HG03103 (cell line): Measurements from ENCODE around the gene CHCHD3.

Source experiments
- ATAC-seq: cut with Tn5 transposase; IDR thresholded peaks from one replicate; pipeline ENCODE4 v1.9.1; 2021; ENCODE audit warnings: low read depth; ENCODE audit not compliant: unreplicated experiment

Gene CHCHD3

DNA sequence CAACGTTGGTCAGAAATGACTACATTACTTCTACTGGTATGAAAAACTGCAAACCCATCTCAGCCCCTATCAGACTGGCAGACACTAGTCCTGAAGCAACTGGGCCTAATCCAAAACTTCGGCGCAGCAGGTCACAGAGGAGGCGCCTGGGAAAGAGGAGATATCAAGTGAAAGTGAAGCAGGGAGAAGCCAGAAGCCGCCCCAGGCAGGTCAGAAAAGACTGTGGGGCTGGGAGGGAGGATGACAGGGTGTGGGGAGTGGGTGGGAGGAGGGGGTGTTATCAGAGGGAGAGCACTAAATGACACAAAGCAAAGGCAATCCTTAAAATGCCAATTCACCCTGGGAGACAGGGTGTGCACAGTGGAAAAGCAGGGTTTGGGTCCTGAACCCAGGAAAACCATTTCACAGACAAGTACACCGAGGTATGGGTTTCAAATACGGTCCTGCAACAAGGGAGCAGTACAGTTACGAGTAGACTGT, 731 bp downstream of the CHCHD3 start:
- no peak for ATAC-seq

DNA sequence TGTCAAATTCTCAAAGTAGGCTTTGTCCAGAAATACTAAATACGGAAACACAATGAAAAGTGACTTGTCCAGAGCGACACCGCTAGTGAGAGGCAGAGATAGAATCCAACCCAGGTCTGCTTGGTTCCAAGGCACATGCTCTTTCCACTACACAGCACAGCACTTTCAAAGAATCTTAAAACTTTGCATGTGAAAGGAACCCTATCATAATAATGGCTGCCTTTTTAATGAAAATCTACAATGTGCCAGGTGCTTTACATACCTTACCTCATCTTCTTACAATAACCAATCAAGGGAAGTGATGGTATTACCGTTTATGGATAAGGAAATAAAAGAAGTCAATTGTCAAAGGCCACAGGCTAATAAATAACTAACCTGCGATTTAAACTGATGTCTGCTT, 2.6 kb downstream of the CHCHD3 start:
- no peak for ATAC-seq

DNA sequence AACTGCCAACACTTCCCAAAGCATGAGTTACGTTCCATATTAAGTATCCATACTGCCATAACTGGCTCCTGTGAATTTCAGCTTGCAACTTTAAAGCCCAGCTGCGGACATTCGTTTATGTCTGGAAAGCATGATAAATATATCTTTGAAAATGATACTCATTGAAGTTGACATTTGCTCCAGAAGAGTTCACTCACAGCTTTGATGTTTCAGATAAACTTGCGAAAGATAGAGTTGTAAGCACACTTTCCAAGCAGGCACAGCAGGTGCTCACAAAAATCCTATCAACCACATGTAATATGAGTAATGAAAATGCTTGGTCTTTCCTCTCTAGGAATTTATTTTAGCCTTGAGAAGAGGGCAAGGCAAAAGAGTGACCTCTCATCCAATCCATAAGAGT, 4.5 kb downstream of the CHCHD3 start:
- no peak for ATAC-seq

DNA sequence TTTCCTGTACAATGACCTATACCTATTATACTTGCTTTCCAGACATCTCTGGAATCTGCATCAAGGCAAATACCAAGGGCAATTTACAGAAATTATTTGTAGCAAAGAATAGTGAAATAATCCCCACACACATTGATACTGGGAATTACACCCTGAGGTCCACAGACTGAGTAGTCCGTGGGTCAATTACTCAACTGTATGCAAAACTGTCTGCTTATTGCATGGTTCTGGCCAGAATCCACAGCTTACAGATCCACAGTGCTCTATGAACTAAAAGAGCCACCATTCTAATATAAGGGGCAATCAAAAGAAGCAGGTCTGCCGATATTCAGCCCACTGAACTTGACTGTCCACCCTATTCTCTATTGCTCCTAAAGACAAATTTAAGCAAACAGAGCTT, 5.7 kb downstream of the CHCHD3 start:
- ATAC-seq: no peak

DNA sequence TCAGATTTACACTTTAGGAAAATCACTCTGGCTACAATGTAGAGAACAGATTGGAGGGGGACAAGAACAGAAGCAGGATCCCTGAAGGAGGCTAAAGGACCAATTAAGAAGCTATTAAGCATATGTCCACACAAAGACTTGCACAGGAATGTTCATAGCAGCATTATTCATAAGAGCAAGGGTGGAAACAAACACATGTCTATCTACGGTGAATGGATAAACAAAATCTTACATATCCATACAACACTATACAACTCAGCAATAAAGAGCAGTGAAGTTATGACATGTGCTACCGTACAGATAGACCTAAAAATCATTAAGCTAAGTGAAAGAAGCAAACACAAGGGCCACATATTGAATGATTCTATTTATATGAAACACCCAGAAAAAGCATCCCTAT, 10.4 kb downstream of the CHCHD3 start:
- ATAC-seq: no peak

DNA sequence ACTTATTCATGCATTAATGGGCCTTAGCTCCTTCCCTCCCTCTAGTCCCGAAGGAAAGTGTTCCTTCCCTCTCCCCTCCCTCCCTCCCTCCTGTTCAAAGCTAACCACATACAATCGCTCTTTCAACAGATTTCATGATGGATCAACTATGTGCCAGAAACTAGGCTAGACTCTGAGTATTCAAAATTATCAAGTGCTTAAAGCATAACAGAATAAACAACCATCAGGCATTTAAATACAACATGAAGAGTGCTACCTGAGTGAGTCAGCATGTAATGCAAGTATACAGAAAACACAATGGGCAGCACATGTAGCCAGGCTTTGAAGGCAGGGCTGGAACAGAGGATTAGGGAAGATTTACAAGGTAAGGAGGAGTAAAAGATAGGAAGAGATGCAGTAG, 11.3 kb downstream of the CHCHD3 start:
- ATAC-seq: no peak

DNA sequence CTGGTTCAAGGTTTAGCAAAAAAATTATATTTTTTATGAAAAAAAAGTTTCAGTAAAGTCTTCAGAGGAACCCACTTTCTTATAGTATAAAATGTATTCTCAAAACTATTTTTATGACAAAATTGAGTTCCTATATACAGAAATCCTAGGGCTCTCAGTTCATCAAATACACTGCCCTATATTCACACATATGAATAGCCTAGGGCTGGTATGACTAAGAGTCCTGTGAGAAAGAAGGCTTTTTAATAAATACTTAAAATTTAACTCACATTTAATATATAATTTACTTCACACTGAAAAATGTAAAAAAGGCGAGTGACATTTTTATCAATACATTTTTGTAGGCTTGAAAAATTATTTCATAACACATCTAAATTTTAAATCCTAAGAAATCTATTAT, 16.6 kb downstream of the CHCHD3 start:
- ATAC-seq: no peak

DNA sequence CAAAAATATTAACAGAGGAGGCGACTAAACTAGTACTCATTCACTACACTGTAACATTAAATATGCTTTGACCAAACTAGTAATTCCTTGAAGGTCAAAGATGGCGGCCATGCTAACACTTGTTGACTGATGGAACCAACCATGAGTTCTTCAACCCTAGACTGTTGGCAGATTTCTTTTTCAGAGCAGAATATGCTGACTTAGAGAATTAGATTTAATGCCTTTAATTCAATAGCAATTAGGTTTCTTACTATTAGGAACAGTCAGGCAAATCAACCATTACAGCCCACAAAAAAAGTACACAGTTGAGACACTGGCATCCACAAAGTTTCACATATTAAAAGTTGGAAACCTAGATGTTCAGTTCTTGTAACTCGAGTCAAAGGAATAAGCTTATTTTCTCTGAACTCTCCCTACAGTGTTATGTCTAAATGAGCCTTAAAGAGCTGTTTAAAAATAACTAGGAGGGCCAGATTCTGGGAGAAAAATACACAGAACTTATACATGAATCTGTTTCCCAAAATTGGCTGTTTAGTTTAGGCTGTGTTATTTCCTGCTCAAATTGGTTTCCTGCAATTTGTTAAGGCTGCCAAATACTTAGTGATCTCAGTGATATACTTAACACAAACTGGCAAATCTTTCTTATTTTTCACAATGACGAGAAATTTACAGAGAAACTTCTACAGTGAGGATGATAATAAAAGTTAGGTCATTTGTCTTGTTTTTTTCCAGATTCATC, 17.6 kb downstream of the CHCHD3 start:
- no peak for ATAC-seq

DNA sequence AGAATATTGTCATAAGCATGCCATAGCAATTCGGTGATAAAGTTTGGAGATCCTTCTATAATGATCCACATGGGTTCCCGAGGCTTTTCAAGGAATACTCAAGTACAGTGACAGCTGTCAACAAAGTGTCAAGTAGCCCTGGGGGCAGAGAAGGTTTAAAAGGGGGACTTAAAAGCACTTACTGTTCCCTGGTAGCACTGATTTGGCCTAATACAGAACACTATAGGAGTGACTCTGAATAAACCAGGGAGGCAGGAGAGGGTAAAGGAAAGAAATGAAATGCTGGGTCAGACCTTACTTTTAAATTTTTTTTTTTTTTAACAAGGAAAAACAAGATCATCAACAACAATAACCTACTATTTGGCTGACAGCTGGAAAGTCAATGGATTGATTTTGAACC, 20.1 kb downstream of the CHCHD3 start:
- ATAC-seq: no peak

DNA sequence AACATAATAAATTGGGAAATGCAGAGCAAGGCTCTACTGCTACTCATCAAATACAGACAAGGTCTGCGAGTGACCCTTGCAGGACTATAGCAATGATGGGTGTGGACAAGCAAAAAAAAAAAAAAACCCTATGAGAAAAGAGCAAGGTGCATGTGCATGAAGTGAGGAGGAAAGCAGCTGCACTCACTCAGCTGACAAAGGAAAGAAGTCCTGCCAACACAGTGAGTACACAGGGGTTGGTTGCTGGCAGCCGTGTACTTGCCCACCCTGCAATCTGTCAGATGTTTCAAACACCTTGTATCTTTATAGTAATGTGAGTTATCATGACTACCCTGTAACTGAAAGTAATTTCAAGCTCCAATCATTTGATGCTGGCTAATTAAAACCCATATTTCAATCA, 20.5 kb downstream of the CHCHD3 start:
- ATAC-seq: no peak

DNA sequence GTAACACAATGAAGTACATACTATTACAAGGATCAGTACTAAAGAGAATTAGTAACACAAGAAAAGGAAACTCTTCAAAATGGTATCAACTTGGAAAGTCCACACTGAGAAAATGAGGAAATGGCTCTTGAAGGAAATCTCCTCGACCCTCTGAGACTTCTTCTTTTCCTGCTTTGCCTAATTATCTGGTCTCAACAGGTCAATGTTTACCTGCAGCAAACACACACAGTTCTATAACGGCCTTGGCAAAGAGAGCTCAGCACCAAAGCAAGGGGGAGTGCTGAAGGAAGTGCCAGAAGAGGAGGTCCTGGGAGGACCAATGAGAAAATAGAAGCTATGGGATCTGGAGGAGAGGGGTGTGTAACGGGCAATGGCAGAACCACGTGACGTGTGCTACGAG, 21.9 kb downstream of the CHCHD3 start:
- no peak for ATAC-seq

DNA sequence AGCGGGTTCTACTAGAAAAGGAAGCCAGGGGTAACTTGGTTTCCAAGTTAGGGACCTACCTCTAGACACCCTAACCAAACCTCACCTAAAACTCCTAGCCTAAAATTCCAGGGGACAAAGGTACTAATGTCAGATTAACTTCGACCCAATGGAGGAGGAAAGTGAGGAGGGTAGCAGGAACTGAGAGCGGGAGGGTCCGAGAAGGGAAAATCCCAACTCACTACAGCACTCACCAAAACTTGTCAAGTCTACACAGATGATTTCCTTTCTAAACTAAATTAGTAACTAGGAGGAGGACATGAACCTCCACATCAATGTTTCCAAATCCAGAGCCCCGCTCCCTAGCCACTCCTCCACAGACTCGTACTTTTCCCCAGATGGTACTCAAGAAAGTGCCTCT, 22.6 kb downstream of the CHCHD3 start:
- no peak for ATAC-seq

DNA sequence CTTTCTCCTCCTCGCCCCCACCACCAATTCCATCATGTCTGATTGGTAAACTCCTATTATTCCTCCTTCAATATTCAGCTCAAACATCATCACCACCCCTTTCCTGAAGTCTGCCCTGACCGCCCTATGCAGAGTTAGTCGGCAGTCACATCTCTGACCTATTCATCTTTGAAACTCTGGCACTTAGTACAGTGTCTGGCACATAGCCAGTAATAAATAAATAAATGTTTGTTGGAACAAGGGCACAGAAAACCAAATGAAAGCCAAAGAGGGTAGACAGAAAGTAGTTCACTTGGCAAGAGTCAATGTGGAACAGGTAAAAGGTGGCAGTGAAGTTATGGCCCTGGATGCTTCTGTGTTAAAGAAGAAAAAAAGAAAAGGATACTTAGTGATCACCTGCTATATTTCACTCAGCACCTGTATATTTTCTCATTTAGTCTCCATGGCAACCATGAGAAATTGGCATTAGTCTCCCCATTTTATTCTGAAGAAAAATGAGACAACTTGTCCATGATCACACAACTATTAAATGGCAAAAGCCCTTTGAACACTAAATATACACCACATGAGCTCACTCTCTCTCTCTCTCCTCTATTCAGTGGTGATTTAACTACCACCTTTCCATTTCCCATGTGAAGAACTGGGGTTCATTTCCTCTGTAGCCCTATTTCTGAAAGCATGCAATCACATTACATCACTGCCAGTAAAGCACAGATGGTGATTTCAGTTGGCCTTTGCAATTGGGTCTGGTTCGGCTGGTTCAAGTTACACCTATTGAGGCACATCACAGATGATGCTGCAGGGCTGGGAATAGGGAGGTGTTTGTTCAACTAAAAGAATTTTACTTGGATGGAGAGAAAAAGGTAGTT, 25.3 kb downstream of the CHCHD3 start:
- no peak for ATAC-seq

DNA sequence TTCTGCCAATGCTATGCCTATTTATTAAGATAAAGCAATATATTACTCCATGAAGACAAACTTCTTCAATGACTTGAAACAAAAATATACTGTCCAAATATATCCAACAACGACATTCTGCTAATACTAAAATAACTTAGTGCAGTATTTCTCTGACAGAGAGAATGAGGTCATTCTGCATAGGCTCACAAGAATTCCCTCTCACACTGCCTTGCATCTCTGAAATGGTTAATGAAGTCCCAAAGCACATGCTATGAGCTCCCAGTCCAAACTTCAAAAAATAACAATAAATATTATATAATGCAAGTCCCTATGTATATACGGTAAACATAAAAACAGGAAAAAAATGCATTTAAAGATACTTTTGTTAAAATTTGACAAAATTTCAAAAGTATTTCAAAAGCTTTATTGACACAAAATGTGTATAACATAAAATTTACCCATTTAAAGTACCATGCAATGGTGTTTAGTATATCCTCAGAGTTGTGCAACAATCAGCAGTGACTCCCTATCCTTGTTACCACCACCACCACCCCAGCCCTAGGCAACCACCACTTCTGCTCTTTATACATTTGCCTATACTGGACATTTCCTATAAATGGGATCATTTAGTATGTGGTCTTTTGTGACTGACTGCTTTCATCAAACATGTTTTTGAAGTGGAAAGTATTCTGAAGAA, 27.6 kb downstream of the CHCHD3 start:
- no peak for ATAC-seq

DNA sequence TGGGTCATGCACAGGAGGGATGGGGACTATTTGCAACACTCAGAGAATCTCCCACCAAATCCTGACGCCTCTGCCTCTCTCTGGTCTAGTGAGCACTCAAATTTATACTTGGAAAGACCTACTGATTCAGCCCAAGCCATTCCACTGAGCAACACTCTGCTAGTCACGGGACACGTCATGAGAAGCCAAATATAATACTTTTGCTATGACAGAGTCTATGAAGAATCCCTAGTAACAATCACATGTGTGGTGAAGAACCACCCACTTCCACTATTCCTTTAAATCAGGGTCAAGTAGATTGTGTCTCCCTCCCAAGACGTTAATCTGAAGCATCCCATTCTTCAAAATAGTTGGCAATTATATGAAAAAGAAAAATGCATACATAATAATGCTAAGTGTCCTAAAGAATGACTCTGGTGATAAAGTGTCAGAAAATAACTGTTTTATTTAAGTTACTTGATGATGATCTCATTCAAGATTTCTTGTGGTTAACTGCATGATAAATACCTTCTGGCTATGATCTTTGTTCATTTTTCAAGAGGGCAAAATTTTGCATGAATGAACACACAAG, 28.5 kb downstream of the CHCHD3 start:
- no peak for ATAC-seq

DNA sequence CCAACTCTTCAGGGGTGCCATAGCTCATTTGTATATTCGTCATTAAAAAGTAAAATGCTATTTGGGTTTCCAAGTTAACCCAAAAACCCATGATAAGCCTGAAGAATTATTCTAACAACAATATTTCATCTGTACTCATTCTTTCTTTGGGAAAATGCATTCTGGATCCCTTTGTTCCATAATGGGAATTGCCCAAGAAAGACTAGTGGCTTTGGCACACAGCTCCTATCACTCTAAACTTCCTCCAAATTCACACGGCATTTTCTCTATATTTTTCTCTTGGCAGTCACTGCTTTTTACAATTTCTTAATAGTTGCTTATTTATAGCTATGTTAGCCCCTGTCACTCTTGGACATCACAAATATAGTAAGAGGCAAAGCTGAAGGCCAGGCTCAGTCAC, 29.1 kb downstream of the CHCHD3 start:
- ATAC-seq: no peak

DNA sequence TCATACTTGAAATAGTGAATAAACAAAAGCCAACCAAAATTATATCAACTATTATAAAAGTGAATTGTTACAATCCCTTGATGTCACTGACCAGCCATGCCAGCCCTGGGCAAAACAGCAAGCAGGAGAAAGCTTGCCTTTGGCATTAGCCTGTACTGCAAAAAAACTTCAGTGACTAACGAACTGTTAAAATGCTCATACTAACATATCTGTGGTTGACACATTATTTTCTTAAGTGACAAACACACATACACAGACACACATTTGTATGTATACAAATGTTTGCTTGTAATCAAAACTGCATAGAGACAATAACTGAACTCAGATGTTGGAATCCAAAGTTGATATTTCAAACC, 29.5 kb downstream of the CHCHD3 start:
- no peak for ATAC-seq

DNA sequence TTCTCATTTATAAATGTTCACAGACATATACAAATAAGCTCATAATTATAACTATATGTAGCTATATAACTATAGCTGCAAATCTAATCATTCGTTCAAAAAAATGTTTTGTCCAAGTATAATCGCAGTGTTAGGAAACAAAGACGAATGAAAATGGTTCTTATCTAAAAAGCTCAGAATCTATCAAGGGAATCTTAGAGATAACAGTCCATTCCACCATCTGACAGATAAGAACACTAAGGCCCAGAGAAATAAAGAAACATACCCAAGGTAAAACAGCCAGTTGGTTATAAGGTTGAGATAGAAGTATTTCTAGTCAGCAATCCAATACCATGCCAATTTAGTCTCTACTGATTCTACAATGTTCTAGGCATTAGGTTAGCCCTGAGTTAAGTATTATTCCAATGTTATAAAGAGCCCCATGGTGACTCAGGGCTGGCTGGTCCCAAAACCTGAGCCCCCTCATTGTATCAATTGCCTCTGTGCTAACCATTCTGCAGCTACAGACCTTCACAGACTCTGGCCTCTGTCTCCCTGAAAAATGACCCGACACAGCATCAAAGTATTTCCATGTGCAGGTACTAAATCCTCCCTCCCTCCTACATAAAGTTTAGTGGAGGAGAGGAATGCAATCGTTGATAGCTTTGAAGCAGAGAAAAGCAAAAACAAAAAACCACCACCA, 30.0 kb downstream of the CHCHD3 start:
- no peak for ATAC-seq

DNA sequence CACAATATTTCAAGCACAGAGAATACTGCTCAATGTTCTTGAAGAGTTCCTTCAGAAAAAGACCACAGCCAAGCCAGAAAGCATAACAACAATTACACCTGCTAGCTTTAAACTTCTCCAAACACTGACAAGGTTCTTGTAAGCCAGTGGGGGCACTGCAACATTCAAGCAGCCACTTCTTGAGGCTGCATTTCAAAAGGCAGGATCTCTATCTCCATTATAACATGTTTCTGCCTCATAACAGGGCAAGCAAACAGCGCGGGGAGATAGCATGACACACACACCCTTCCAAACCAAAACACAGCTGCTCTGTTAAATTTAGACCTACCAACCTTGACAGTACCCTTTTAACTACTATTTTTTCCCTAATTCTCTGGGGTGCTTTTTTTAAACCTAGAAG, 30.8 kb downstream of the CHCHD3 start:
- no peak for ATAC-seq

DNA sequence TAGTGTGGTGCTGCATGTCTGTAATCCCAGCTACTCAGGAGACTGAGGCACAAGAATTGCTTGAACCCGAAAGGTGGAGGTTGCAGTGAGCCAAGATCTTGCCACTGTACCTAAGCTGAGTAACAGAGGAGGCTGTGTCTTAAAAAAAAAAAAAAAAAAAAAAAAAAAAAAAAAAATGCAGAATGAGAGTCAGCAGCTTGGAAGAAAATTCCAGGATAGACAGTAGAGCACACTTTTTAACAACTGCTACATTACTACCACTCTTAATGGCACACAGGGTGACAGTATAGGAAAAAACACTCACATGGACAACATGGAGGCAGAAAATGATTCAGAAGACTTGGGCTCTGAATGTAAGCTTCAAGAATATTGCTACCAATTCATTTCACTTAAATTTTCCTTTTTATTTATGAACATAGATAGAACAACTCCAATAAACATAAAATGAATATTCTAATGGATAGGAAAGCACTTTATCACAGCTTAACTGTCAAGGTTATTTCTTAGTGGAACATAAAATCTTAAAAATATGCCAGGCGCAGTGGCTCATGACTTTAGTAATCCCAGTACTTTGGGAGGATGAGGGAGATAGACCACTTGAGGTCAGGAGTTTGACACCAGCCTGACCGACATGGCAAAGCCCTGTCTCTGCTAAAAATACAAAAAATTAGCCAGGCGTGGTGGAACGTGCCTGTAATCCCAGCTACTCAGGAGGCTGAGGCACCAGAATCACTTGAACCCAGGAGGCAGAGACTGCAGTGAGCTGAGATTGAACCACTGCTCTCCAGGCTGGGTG, 31.5 kb downstream of the CHCHD3 start:
- no peak for ATAC-seq
